ENCODE data around the gene CCDC178. TPM values are rescaled to one million over a fixed set of nuclear protein-coding genes. Genes with fewer than 3 reads are reported as not detected.

Gene CCDC178
- total RNA-seq, 1 donor from 2014 or later, result not detected

DNA sequence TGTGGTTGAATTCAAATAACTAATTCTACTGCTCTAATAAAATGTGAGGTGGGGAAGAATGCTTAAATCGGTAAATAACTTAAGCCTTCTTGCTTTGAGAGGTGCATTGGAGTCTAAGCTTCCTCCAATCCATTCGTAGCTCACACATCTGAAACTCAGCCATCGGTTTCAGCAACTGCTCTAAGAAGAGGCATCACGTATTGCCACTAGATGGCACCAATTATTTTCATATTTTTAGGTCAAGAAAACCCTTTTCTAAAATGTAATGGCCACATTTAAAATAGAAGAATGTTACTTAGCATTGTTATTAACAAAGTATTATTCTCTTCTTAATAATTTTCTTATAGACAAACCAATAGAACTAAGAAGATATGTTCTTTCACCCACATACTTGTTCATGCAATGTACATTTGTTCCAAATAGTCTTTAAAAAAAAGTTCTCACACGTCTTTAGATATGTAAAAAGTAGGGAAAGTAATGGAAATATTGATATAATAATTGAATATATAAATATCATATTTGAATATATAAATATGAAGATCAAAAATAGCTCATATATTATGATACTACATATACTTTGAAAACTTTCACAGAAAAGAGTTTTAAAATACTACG, 229.8 kb downstream of the CCDC178 start:
- H3K9me3 Mint-ChIP-seq (ENCODE audit: unreplicated experiment), result no peaks in the 10 kb centered on the region
- no peaks in the 10 kb centered on the region for H3K36me3 Mint-ChIP-seq (ENCODE audit: unreplicated experiment)
- no peak overlapping the region for H3K27ac Mint-ChIP-seq (ENCODE audit: unreplicated experiment)
- no peak overlapping the region for H3K4me3 Mint-ChIP-seq (ENCODE audit: unreplicated experiment)
- TF ChIP-seq, protein P1, sequence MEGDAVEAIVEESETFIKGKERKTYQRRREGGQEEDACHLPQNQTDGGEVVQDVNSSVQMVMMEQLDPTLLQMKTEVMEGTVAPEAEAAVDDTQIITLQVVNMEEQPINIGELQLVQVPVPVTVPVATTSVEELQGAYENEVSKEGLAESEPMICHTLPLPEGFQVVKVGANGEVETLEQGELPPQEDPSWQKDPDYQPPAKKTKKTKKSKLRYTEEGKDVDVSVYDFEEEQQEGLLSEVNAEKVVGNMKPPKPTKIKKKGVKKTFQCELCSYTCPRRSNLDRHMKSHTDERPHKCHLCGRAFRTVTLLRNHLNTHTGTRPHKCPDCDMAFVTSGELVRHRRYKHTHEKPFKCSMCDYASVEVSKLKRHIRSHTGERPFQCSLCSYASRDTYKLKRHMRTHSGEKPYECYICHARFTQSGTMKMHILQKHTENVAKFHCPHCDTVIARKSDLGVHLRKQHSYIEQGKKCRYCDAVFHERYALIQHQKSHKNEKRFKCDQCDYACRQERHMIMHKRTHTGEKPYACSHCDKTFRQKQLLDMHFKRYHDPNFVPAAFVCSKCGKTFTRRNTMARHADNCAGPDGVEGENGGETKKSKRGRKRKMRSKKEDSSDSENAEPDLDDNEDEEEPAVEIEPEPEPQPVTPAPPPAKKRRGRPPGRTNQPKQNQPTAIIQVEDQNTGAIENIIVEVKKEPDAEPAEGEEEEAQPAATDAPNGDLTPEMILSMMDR (IDR thresholded peaks at IDR 0.05), result peak; percentile 74
- H3K27me3 Mint-ChIP-seq (ENCODE audit: unreplicated experiment), result peaks cover 35% of the 10 kb centered on the region
- DNase-seq (ENCODE audit: extremely low spot score, unreplicated experiment), result no peak
- no peaks in the 10 kb centered on the region for H3K4me1 Mint-ChIP-seq (ENCODE audit: unreplicated experiment)

DNA sequence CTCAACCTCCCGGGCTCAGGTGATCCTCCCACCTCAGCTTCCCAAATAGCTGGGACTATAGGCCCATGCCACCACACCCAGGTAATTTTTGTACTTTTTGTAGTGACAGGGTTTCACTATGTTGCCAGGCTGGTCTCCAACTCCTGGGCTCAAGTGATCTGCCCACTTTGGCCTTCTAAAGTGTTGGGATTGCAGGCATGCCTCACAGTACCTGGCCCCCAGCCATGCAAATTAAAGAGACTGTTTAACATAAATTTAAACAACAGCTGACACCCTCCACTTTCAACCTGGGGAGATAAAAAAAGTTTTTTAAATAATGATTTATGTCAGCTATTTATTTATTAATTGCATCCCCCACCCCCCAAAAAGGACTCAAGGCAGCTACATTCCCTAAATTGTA, 234.7 kb downstream of the CCDC178 start:
- TF ChIP-seq, protein P1 (IDR thresholded peaks at IDR 0.05), result no peak
- Mint-ChIP-seq H3K9me3 (ENCODE audit: unreplicated experiment) (no peaks in the 10 kb centered on the region), H3K36me3 (ENCODE audit: unreplicated experiment) (no peaks in the 10 kb centered on the region), H3K4me3 (ENCODE audit: unreplicated experiment) (no peak overlapping the region), H3K4me1 (ENCODE audit: unreplicated experiment) (peaks cover 3% of the 10 kb centered on the region), H3K27me3 (ENCODE audit: unreplicated experiment) (peaks cover 33% of the 10 kb centered on the region), H3K27ac (ENCODE audit: unreplicated experiment) (no peak overlapping the region)
- DNase-seq (ENCODE audit: extremely low spot score, unreplicated experiment), result no peak

DNA sequence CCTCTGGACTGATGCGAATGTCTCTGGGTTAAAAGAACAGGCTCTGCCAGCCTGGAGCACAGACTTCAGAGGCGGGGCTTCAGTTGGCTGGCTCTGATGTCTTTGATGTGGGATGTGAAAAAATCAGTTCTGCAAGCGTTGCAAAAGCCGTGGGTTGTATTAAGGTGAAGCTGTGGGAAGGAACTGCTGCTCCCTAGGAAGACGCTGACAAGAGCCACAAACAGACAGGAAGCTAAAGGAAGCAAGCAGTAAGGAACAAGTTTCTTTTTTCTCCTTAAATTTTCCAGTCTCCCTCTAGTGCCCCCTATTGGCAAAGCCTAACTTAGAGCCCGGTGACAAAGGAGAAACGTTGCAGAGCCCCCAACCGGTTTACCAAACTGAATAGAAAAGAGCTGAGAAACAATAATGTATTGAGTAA, 239.0 kb downstream of the CCDC178 start:
- H3K4me1 Mint-ChIP-seq (ENCODE audit: unreplicated experiment), result peaks cover 3% of the 10 kb centered on the region
- DNase-seq (ENCODE audit: extremely low spot score, unreplicated experiment), result no peak
- no peaks in the 10 kb centered on the region for H3K9me3 Mint-ChIP-seq (ENCODE audit: unreplicated experiment)
- TF ChIP-seq, protein P1 (IDR thresholded peaks at IDR 0.05), result peak; percentile 74
- peaks cover 8% of the 10 kb centered on the region for H3K27me3 Mint-ChIP-seq (ENCODE audit: unreplicated experiment)
- H3K27ac Mint-ChIP-seq (ENCODE audit: unreplicated experiment), result no peak overlapping the region
- H3K4me3 Mint-ChIP-seq (ENCODE audit: unreplicated experiment), result peak overlapping the region; percentile 59
- no peaks in the 10 kb centered on the region for H3K36me3 Mint-ChIP-seq (ENCODE audit: unreplicated experiment)

DNA sequence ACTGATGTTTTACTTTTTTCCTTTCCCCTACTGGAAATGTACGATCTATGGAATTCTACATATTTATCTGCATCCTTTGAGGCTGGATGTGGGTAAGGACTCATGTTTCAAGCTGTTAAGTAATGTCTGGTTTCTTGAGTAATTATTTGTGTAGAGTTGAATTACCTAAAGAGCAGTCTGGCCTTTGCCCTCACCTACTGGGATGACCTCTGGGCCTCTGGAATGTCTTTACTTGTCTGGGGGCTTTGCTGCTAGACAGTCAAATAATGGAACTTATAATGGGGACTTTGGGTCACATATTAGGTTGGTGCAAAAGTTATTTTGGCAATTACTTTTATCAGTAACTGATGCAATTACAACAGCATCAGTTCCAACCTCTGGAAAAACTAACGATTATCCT, 244.7 kb downstream of the CCDC178 start:
- H3K27ac Mint-ChIP-seq (ENCODE audit: unreplicated experiment), result no peak overlapping the region
- no peak overlapping the region for H3K4me3 Mint-ChIP-seq (ENCODE audit: unreplicated experiment)
- H3K4me1 Mint-ChIP-seq (ENCODE audit: unreplicated experiment), result no peaks in the 10 kb centered on the region
- TF ChIP-seq, protein P1 (IDR thresholded peaks at IDR 0.05), result no peak
- H3K27me3 Mint-ChIP-seq (ENCODE audit: unreplicated experiment), result peaks cover 5% of the 10 kb centered on the region
- no peak for DNase-seq (ENCODE audit: extremely low spot score, unreplicated experiment)
- no peaks in the 10 kb centered on the region for H3K36me3 Mint-ChIP-seq (ENCODE audit: unreplicated experiment)
- H3K9me3 Mint-ChIP-seq (ENCODE audit: unreplicated experiment), result no peaks in the 10 kb centered on the region

DNA sequence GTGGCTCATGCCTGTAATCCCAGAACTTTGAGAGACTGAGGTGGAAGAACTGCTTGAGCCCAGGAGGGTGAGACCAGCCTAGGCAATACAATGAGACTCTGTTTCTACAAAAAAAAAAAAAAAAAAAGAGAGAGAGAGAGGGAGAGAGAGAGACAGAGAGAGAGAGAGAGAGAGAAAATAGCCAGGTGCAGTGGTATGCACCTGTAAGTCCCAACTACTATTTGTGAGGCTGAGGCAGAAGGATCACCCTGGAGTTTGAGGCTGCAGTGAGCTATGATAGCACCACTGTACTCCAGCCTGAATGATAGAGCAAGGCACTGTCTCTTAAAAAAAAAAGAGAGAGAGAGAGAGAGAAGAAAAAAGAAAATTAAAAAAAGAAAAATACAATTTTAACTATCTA, 245.7 kb downstream of the CCDC178 start:
- peaks cover 2% of the 10 kb centered on the region for H3K27me3 Mint-ChIP-seq (ENCODE audit: unreplicated experiment)
- TF ChIP-seq, protein P1 (IDR thresholded peaks at IDR 0.05), result no peak
- H3K36me3 Mint-ChIP-seq (ENCODE audit: unreplicated experiment), result no peaks in the 10 kb centered on the region
- no peaks in the 10 kb centered on the region for H3K4me1 Mint-ChIP-seq (ENCODE audit: unreplicated experiment)
- DNase-seq (ENCODE audit: extremely low spot score, unreplicated experiment), result no peak
- no peak overlapping the region for H3K27ac Mint-ChIP-seq (ENCODE audit: unreplicated experiment)
- H3K9me3 Mint-ChIP-seq (ENCODE audit: unreplicated experiment), result no peaks in the 10 kb centered on the region
- no peak overlapping the region for H3K4me3 Mint-ChIP-seq (ENCODE audit: unreplicated experiment)
